Activated CD4-positive, alpha-beta T cell treated with anti-CD3 and anti-CD28 coated beads for 4 hours (primary cell): Measurements from ENCODE around the gene SERTAD1.

ENCODE experiments used
- DNase-seq, 2 donors: peaks; one replicate each; pipeline ENCODE4 v3.0.0-alpha.2; 2020

The SERTAD1 gene

GRCh38 chr19:40398417-40399131 is 27.2 kb downstream of the SERTAD1 start:
- peak; percentile 50 to 63 for DNase-seq

DNA sequence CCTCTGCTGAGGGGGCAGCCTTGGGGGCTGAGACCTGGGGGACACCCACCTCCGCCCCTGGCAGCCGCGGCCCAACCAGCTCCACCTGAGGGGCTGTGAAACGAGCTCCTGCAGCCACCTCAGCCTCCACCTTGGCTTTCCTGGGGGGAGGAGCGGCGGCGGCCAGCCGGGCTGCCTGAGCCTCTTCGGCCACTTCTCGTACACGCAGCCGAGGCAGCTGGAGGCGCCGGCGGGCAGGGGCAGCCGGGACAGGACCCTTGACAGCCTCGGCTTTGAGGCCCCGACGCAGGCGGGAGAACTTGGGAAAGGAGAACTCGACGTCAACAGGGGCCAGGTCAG is 28.3 kb downstream of the SERTAD1 start:
- no peak for DNase-seq

DNA sequence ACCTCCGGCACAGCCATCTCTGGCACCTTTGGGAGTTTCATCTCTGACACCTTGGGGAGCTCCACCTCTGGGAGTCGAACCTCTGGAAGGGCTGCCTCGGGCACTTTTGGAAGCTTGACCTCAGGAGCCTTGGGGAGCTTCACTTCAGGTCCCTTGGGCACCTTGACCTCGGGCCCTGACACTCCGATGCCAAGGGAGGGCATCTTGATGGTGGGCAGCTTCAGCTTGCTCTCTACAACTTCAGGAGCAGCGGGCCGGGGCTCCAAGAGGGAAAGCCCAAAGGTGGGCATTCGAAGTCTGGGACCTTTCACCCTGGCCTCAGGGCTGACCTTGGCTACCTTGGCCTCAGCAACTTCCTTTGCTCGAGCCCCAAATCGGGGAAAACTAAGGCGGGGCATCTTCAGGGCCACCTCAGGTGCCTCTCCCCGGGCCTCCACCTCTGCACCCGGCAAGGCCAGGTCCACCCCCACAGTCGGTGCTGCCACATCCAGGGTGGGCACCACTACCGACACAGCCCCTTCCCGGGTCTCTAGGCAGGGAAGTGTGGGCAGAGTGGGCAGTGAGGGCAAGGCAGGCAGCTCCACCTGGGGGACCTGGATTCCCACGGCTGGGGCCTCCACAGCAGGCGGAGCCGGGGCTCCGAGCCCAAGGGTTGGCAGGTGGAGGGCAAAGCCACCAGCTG is 28.8 kb downstream of the SERTAD1 start:
- DNase-seq: no peak

GRCh38 chr19:40395956-40396355 is 29.8 kb downstream of the SERTAD1 start:
- DNase-seq: no peak

DNA sequence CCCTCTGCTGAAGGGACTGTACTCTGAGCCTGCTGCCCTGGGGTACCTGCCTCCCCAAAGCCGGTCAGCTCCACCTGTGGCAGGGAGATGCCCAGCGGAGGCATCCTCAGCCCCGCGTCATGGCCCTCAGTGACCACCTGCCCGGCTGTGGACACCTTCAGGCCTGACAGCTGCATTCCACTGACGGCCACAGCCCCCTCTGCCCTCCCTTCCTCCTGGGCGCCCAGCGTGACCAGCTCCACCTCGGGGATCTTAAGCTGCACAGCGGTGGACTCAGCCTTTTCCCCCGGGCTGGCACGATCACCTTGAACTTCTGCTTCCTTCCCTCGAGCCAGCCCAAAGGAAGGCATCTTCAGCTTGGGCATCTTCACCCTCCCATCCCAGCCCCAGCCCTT is 31.0 kb downstream of the SERTAD1 start:
- no peak for DNase-seq

- DNase-seq: no peak
Measured at GRCh38 chr19:40393894-40394815, 31.6 kb downstream of the SERTAD1 start.

DNA sequence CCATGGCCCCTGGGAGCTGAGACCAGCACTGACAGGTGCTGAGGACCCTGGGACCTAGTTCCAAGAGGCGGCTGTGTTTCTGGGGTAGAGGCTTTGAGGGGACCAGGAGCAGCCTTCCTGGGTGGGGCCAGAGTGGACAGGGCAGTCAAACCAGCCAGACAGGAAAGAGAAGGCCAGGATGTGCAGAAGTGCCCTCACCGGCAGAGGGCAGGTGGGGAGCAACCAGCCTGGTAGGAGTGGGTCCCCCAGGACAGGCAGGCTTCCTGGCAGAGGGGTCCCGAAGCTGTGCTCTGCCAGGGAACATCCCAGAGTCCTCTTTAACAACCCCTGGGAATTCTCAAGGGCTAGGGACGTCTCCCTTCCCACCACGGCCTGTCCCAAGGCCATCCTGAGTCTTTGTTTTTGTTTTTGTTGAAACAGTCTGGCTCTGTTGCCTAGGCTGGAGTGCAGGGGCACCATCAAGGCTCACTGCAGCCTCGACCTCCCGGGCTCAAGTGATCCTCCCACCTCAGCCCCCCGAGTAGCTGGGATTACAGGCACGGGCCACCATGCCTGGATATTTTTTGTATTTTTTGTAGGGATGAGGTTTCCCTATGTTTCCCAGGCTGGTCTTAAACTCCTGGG is 32.8 kb downstream of the SERTAD1 start:
- DNase-seq: no peak

DNA sequence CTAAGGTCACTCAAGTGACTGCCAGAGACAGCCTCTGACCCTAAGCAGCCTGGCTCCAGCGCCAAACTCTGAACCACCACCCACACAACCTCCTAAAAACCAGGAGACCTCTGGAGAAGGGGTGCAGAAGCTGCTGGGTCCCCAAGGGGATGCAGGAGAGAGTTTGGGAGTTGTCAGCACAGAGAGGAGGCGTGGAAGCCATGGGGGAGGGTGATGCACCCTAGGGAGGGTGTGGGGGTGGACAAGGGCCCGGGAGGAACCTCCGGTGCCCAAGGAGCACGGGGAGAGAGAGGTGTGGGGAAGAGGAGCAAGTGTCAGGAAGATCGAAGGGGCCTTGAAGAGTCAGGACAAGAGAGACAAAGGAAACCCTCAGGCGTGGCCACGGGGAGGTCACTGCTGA is 33.7 kb downstream of the SERTAD1 start:
- no peak for DNase-seq

GRCh38 chr19:40390084-40390742 is 35.6 kb downstream of the SERTAD1 start, which contains the start of gene HIPK4:
TSS of gene HIPK4 (minus strand) at chr19:40390181. CDS start at chr19:40389902, 279 bp downstream.
- no peak for DNase-seq

- DNase-seq: no peak
Measured at GRCh38 chr19:40389404-40390083, 36.2 kb downstream of the SERTAD1 start.

DNA sequence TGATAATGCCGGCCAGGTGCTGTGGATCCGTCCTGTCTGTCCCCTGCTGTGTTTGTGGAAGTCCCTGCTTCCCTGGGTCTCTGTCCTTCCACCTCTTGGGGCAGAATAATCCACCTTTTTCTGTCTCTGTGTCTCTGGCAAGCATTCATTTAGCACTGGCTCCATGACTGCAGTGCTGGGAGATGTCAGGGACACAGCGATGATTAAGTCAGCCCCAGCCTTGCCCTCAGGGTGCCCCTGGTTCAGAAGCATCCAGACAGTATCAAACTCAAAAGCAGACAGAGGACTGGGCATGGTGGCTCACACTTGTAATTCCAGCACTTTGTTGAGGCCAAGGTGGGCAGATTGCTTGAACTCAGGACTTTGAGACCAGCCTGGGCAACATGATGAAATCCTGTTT is 37.3 kb downstream of the SERTAD1 start:
- no peak for DNase-seq

DNA sequence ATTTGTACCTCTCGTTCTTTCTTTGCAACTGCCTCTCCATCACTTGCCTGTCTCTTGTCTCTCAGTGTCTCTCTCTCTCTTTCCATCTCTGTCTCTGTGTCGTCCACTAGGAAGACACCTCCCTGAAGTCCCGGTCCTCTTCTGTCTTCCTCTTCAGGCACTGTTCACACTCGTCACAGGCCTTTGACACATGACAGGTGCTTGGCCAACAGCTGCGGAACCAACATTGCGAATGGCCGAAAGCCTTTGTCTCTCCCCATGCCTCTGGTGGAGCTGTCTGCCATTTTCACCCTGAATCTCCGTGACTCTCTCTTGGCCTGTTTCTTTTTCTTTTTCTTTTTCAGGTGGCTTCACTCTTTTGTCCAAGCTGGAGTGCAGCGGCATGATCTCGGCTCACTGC is 38.6 kb downstream of the SERTAD1 start:
- no peak for DNase-seq

- DNase-seq: no peak
Measured at GRCh38 chr19:40383668-40384248, 42.0 kb downstream of the SERTAD1 start.

DNA sequence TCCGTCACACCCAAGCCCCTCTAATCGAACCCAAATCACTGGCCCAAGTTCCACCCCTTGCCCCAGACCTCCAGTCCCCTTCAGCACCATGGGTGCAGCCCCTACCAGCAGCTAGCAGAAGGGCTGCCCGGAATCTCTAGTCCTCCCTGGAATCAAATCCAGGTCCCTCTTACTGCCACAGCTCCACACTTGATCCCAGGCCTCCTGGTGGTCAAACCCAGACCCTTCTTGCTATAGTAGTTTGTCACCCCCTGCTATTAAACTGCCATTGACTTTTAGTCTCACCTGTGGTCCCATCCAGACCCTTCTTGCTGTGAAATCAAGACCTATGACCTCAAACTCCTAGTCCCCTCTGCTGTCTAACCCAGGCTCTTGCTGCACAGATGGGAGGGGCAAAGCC is 44.5 kb downstream of the SERTAD1 start:
- DNase-seq: no peak

DNA sequence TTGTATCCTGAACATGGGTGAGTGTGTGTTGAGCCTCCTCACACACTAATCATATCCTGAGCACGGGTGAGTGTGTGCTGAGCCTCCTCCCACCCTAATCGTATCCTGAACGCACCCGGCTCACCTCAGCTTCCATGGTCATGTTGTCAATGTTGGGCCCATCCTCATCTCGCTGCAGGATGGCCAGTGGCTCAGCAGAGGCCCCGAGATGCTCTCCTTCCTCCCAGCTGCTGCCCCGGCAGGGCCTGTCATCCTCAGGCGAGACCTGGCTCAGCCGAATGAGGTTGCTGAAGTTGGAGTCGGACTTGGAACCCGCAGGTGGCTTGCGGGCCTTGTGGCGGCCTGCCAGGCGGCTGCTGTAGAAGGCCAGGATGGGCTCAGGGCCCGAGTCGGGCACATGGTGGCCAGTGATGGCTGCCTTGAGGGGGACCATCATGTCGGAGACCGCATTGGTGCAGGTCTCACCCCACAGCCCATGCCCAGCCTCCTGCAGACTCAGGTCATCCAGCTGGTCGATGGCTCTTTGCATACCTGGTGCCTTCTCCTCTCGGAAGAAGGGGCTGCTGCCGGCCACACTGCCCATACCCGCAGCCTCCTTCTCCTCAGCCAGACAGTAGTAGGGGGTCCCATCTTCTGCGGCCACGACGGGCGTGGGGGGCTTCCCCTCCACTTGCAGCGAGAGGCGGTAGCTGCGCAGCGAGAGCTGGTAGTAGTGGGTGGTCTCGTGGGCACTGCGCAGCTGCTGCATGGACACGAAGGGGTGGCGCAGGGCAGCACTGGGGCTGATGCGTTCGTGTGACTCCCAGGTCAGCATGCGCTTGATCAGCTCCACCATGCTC is 45.4 kb downstream of the SERTAD1 start:
- DNase-seq: no peak

DNA sequence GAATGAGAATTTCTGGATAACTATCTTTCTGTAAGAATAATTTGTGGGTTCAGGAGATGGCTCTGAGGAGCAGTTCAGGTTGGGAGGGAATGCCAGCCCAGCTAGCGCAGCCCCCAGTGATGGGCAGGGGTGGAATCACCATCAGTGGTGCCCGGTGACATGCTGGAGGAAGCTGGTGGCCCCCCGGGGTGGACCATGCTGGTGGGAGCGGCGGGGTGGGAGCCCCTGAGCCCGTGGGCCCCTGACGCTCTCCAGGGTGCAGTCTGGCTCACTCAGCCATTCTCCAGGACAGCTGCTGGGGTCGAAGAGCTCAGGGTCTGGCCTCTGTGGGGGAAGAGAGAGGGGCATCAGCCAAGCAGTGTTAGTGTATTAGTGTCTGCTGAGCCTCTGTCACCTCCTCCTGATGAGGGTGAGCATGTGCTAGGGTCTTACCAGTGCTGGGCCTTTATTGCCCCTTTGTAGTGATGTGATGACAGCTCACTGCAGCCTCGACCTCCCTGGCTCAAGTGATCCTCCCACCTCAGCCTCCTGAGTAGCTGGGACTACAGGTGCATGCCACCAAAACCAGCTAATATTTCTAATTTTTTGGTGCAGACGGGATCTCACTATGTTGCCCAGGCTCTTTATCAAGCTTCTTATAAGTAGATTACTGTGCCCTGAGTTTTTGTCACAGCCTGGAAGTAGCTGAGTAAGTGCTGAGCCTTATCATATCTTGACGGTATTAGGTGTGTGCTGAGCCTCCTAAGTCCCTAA is 46.2 kb downstream of the SERTAD1 start:
- DNase-seq: no peak

DNA sequence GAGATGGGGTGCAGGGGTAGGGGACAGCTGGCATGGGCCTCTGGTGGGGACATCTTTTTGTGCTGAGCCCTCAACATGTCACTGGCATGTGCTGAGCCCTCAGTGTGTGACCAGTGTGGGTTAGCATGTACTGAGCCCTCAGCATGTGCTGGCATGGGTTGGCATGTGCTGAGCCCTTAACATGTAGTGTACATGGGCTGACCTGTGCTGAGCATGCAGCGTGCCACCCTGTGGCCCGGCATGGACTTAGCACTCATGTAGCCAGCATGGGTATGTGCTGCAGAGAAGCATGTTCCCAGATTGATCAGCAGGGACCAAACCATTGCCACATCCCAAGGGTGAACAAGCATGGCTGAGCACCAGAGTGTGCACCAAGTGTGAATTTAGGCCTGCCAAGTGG is 47.3 kb downstream of the SERTAD1 start:
- no peak for DNase-seq

GRCh38 chr19:40377876-40378385 is 47.9 kb downstream of the SERTAD1 start:
- DNase-seq: no peak

DNA sequence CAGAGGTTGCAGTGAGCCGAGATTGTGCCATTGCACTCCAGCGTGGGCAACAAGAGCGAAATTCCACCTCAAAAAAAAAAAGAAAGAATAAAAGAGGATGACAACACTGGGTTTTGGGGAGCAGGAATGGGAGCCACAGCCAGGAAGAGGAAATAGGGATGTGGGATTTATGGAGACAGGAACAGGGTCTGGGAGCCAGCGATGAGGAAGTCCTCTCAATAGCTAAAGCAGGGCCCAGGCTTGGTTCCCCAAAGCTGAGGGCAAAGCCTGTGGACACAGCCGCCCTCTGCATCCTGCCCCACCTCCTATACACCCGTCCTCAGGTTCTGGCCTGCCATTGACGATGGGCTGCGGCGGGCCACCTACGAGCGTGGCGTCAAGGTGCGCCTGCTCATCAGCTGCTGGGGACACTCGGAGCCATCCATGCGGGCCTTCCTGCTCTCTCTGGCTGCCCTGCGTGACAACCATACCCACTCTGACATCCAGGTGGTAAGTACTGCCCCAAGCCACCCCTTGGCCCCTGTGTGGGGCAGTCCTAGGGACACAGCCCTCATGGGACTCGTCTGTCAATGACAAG is 49.4 kb downstream of the SERTAD1 start:
- no peak for DNase-seq
